Measurements from ENCODE around the gene NRXN3. TPM values are rescaled to one million over a fixed set of nuclear protein-coding genes. Genes with fewer than 3 reads are reported as not detected.

NRXN3 gene
- total RNA-seq, 1 donor from 2014 or later = 5.9 TPM

DNA sequence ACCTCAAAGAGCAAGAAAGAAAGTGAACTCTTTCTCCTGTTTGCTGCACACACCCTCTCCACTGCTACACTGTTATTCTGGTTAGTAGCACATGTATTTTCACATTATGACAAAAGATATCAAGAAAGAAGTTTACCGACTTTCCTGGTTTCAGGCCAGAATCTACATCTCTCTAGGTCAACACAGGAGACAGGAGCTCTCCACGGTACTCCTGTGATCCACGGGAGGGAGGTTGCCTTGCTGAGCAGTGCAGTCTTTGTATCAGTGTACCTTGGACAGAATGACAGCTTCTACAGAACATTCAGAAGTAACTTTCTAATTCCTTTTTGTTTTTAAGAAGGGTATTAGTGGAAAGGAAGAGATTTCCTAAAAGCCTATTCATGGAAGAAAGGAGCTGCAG is 805.6 kb downstream of the NRXN3 start:
- no peak for TF ChIP-seq EZH2 (IDR thresholded peaks at IDR 0.05)
- TF ChIP-seq, protein P1, sequence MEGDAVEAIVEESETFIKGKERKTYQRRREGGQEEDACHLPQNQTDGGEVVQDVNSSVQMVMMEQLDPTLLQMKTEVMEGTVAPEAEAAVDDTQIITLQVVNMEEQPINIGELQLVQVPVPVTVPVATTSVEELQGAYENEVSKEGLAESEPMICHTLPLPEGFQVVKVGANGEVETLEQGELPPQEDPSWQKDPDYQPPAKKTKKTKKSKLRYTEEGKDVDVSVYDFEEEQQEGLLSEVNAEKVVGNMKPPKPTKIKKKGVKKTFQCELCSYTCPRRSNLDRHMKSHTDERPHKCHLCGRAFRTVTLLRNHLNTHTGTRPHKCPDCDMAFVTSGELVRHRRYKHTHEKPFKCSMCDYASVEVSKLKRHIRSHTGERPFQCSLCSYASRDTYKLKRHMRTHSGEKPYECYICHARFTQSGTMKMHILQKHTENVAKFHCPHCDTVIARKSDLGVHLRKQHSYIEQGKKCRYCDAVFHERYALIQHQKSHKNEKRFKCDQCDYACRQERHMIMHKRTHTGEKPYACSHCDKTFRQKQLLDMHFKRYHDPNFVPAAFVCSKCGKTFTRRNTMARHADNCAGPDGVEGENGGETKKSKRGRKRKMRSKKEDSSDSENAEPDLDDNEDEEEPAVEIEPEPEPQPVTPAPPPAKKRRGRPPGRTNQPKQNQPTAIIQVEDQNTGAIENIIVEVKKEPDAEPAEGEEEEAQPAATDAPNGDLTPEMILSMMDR (IDR thresholded peaks at IDR 0.05) = no peak
- no peak for TF ChIP-seq EZH2phosphoT487 (IDR thresholded peaks at IDR 0.05)
- Histone ChIP-seq H4K20me1 (ENCODE audit: low read depth) (no peaks in the 10 kb centered on the region), H3F3A (ENCODE audit: low read depth) (no peaks in the 10 kb centered on the region), H3K9me3 (ENCODE audit: low read depth) (no peaks in the 10 kb centered on the region), H3K4me2 (no peak overlapping the region), H2AFZ (replicated peaks) (no peak overlapping the region), H3K79me2 (ENCODE audit: low read depth) (no peaks in the 10 kb centered on the region), H3K4me1 (peaks cover 4% of the 10 kb centered on the region), H3K9ac (no peak overlapping the region), H3K4me3 (no peak overlapping the region), H3K36me3 (no peaks in the 10 kb centered on the region), H3K27me3 (no peaks in the 10 kb centered on the region), H3K27ac (no peak overlapping the region)
- H3K4me3 Mint-ChIP-seq = no peak overlapping the region
- H3K9me3 Mint-ChIP-seq = peaks cover 23% of the 10 kb centered on the region
- peaks cover 6% of the 10 kb centered on the region for H3K4me1 Mint-ChIP-seq
- no peak for DNase-seq (ENCODE audit: low spot score)
- peaks cover 2% of the 10 kb centered on the region for H3K36me3 Mint-ChIP-seq
- peaks cover 9% of the 10 kb centered on the region for H3K27me3 Mint-ChIP-seq (ENCODE audit: insufficient read depth, low read depth)
- no peak overlapping the region for H3K27ac Mint-ChIP-seq

DNA sequence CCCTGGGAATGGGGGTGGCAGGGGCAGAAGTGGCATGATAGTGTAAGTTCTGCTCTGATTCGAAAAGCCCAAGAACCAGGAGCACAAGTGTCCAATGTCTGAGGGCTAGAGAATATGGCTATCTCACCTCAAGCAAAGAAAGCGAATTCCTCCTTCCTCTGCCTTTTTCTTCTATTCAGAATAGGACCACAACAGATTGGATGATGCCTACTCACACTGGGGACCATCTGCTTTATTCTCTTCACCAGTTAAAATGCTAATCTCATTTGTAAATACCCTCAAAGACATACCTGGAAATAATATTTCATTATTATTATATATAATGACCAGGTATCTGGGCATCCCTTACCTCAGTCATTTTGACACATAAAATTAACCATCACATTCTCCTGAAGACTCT is 808.7 kb downstream of the NRXN3 start:
- DNase-seq (ENCODE audit: low spot score) = no peak
- Histone ChIP-seq H4K20me1 (ENCODE audit: low read depth) (no peaks in the 10 kb centered on the region), H3F3A (ENCODE audit: low read depth) (no peaks in the 10 kb centered on the region), H3K4me3 (no peak overlapping the region), H3K4me2 (no peak overlapping the region), H3K79me2 (ENCODE audit: low read depth) (no peaks in the 10 kb centered on the region), H3K4me1 (no peaks in the 10 kb centered on the region), H3K27ac (no peak overlapping the region), H3K27me3 (peaks cover 5% of the 10 kb centered on the region), H3K9ac (no peak overlapping the region), H3K36me3 (no peaks in the 10 kb centered on the region), H2AFZ (replicated peaks) (no peak overlapping the region), H3K9me3 (ENCODE audit: low read depth) (no peaks in the 10 kb centered on the region)
- Mint-ChIP-seq H3K27me3 (ENCODE audit: insufficient read depth, low read depth) (peaks cover 7% of the 10 kb centered on the region), H3K36me3 (peaks cover 3% of the 10 kb centered on the region), H3K27ac (no peak overlapping the region), H3K4me3 (no peak overlapping the region), H3K9me3 (peaks cover 29% of the 10 kb centered on the region), H3K4me1 (peaks cover 2% of the 10 kb centered on the region)
- TF ChIP-seq, protein P1 (IDR thresholded peaks at IDR 0.05) = no peak
- TF ChIP-seq EZH2phosphoT487 (IDR thresholded peaks at IDR 0.05) (no peak), EZH2 (IDR thresholded peaks at IDR 0.05) (no peak)

DNA sequence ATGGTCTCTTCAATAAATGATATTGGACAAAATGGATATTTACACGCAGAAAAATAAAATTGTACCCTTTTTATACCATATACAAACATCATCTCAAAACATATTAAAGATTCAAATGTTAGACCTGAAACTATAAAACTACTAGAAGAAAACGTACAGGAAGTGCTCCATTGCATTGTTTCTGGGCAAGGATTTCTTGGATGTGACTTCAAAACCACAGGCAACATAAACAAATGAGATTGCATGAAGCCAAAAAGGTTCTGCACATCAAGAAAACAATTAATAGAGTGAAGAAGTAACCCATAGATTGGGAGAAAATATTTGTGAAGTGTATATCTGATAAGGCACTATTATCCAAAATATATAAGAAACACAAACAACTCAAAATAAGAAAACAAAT is 812.4 kb downstream of the NRXN3 start:
- Histone ChIP-seq H3K79me2 (ENCODE audit: low read depth) (no peaks in the 10 kb centered on the region), H3K9ac (no peak overlapping the region), H3K9me3 (ENCODE audit: low read depth) (no peaks in the 10 kb centered on the region), H3K27ac (no peak overlapping the region), H4K20me1 (ENCODE audit: low read depth) (no peaks in the 10 kb centered on the region), H3K4me1 (peaks cover 33% of the 10 kb centered on the region), H3K36me3 (no peaks in the 10 kb centered on the region), H2AFZ (replicated peaks) (no peak overlapping the region), H3K4me2 (no peak overlapping the region), H3K27me3 (peaks cover 11% of the 10 kb centered on the region), H3K4me3 (no peak overlapping the region), H3F3A (ENCODE audit: low read depth) (peaks cover 27% of the 10 kb centered on the region)
- Mint-ChIP-seq H3K36me3 (peaks cover 3% of the 10 kb centered on the region), H3K9me3 (peaks cover 19% of the 10 kb centered on the region), H3K27me3 (ENCODE audit: insufficient read depth, low read depth) (peaks cover 5% of the 10 kb centered on the region), H3K4me1 (peaks cover 11% of the 10 kb centered on the region), H3K27ac (no peak overlapping the region), H3K4me3 (no peak overlapping the region)
- TF ChIP-seq, protein P1 (IDR thresholded peaks at IDR 0.05) = no peak
- no peak for TF ChIP-seq EZH2phosphoT487 (IDR thresholded peaks at IDR 0.05)
- TF ChIP-seq EZH2 (IDR thresholded peaks at IDR 0.05) = no peak
- DNase-seq (ENCODE audit: low spot score) = no peak
